22Rv1 (cell line): ENCODE results near the gene SLF2.

ENCODE experiments used
- ZFX ChIP-seq: fragments of 450-650 bp; IDR thresholded peaks from 2 replicates; pipeline ENCODE4 v1.6.1; 2017; ENCODE audit warnings: antibody characterized with exemption, borderline replicate concordance
- TF ChIP-seq, protein P1 (sequence below): fragments of 450-650 bp; IDR thresholded peaks from 2 replicates; pipeline ENCODE4 v1.5.1; 2017; ENCODE audit warnings: mild to moderate bottlenecking

DNA sequence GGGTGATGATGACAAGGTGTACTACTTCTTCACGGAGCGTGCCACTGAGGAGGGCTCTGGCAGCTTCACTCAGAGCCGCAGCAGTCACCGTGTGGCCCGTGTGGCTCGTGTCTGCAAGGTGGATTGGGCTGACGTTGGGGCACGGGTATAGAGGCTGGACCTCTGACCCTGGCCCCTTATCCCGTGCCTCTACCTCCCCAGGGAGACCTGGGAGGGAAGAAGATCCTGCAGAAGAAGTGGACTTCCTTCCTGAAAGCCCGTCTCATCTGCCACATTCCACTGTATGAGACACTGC is 66.1 kb downstream of the SLF2 start:
- TF ChIP-seq, protein P1, sequence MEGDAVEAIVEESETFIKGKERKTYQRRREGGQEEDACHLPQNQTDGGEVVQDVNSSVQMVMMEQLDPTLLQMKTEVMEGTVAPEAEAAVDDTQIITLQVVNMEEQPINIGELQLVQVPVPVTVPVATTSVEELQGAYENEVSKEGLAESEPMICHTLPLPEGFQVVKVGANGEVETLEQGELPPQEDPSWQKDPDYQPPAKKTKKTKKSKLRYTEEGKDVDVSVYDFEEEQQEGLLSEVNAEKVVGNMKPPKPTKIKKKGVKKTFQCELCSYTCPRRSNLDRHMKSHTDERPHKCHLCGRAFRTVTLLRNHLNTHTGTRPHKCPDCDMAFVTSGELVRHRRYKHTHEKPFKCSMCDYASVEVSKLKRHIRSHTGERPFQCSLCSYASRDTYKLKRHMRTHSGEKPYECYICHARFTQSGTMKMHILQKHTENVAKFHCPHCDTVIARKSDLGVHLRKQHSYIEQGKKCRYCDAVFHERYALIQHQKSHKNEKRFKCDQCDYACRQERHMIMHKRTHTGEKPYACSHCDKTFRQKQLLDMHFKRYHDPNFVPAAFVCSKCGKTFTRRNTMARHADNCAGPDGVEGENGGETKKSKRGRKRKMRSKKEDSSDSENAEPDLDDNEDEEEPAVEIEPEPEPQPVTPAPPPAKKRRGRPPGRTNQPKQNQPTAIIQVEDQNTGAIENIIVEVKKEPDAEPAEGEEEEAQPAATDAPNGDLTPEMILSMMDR: no peak
- TF ChIP-seq ZFX: no peak
